BJ (cell line): ENCODE measurements around the gene TRABD. TPM values are rescaled to one million over a fixed set of nuclear protein-coding genes. Genes with fewer than 3 reads are reported as not detected.

Source experiments
- CTCF ChIA-PET: fragments of 350-600 bp; formaldehyde crosslinking; extraction: SDS; loops from one replicate; lab custom pipeline; 2021; ENCODE audit warnings: antibody characterized with exemption, inconsistent platforms; lab: Yijun Ruan, JAX
- POLR2A ChIA-PET: fragments of 300-600 bp; sonication (Branson Sonifier 250); formaldehyde crosslinking; extraction: SDS; loops from one replicate; lab custom pipeline; 2021; ENCODE audit warnings: antibody characterized with exemption; lab: Charles Lee
- DNase-seq: peaks from one replicate; pipeline ENCODE4 v3.0.0-alpha.2; 2011; ENCODE audit warnings: low read depth
- H3K27me3 ChIP-seq: 2 replicates; pipeline ENCODE4 v1.6.0; 2011; ENCODE audit warnings: low read length; ENCODE audit not compliant: control insufficient read depth, insufficient read depth
- H3K36me3 ChIP-seq: 2 replicates; pipeline ENCODE4 v1.5.1; 2011; ENCODE audit warnings: low read length; ENCODE audit not compliant: control insufficient read depth, insufficient read depth
- H3K4me3 ChIP-seq: 2 replicates; pipeline ENCODE4 v1.5.1; 2011; ENCODE audit warnings: low read depth, mild to moderate bottlenecking, control low read depth, low read length
- CTCF ChIP-seq: IDR thresholded peaks from 2 replicates; pipeline ENCODE4 v1.5.1; 2011; ENCODE audit warnings: low read depth, mild to moderate bottlenecking, control low read depth, inconsistent platforms, low read length, moderate library complexity; ENCODE audit not compliant: insufficient read depth
- polyA plus RNA-seq: library from polyadenylated mRNA; depleted of rRNA; stranded (reverse); fragments of >200 nt; gene quantifications from 2 replicates; pipeline ENCODE4 v1.2.3, GENCODE V29; 2011

The TRABD gene
- polyA plus RNA-seq, 1 experiment = 31.5 TPM

GRCh38 chr22:50148991-50149721 is 36.6 kb upstream of the TRABD start:
- no peak for DNase-seq
- TF ChIP-seq CTCF = peak; percentile 59
- CTCF ChIA-PET = interaction anchor here (0.6 to 2.3 kb wide), 3 partner anchors 9 to 82 kb away, joined by 3 to 8 read pairs (median 3); no protein-coding TSS in a partner anchor
- Histone ChIP-seq H3K36me3 (peaks cover 2% of the 10 kb centered on the region), H3K27me3 (no peaks in the 10 kb centered on the region), H3K4me3 (no peak overlapping the region)
- POLR2A ChIA-PET = no interaction called here

GRCh38 chr22:50150161-50151129 is 35.3 kb upstream of the TRABD start:
- ChIA-PET POLR2A (no interaction called here), CTCF (interaction anchor here (1.0 to 2.3 kb wide), 3 partner anchors 8 to 61 kb away, joined by 4 to 8 read pairs (median 5); no protein-coding TSS in a partner anchor)
- no peak for DNase-seq
- H3K4me3 ChIP-seq = no peak overlapping the region
- H3K27me3 ChIP-seq = no peaks in the 10 kb centered on the region
- no peak for TF ChIP-seq CTCF
- H3K36me3 ChIP-seq = peaks cover 2% of the 10 kb centered on the region

- H3K4me3 ChIP-seq = no peak overlapping the region
- H3K36me3 ChIP-seq = peaks cover 2% of the 10 kb centered on the region
- no peak for TF ChIP-seq CTCF
- no peak for DNase-seq
- ChIA-PET POLR2A (no interaction called here), CTCF (interaction anchor here (1.5 kb wide), 1 partner anchor 59 kb away, joined by 4 read pairs; no protein-coding TSS in a partner anchor)
- H3K27me3 ChIP-seq = no peaks in the 10 kb centered on the region
These were observed 33.9 kb upstream of the TRABD start for GRCh38 chr22:50151571-50152537.

GRCh38 chr22:50153056-50153755 is 32.5 kb upstream of the TRABD start:
- CTCF ChIA-PET = no interaction called here
- POLR2A ChIA-PET = no interaction called here
- Histone ChIP-seq H3K36me3 (peaks cover 3% of the 10 kb centered on the region), H3K27me3 (no peaks in the 10 kb centered on the region), H3K4me3 (no peak overlapping the region)
- no peak for DNase-seq
- TF ChIP-seq CTCF = no peak
